ENCODE data around the gene CELSR1.
A peak's percentile ranks its signal among the peaks of the same experiment; 100 is the strongest.

DNA sequence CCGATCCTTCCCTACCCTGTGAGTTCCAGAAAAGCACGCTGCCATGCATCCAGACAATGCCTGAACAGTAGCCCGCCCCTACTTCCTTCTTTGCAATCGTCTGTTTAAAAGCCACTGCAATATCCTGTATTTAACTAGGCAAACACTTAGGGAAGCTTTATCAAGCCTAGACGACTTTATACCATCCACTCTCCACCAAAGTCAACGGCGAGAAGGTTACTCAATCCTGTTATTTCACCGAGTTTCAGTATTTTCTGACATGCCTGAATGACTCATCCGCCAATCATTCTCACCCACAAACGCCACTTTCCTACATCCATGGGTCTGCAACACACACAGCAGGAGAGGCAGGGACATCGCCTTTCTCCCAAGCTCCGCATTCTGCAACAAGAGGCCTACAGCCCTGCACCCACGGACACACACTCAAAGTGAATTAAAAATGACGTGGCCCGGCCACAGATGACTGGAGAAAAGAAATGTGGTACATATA, 9.3 kb downstream of the CELSR1 start:
- TF ChIP-seq DPF2 (CRISPR knock-in tag; IDR thresholded peaks at IDR 0.05; ENCODE audit: borderline replicate concordance, low read depth) (peak; percentile 57; the same call in 1 of the 2 replicates), MZF1 (CRISPR knock-in tag; IDR thresholded peaks at IDR 0.05; ENCODE audit: borderline replicate concordance) (no peak), SP1 (IDR thresholded peaks at IDR 0.05) (no peak), SP1 (CRISPR knock-in tag; IDR thresholded peaks at IDR 0.05) (no peak), EP300 (IDR thresholded peaks at IDR 0.05; ENCODE audit: low read depth in 2 of 2, low read length in 2 of 2) (peak in 1 of 2 experiments; percentile 70; a peak in 2 of 4 replicates), EP300 (CRISPR knock-in tag; IDR thresholded peaks at IDR 0.05; ENCODE audit: borderline replicate concordance) (peak; percentile 67; the same call in 1 of the 2 replicates), ZKSCAN1 (IDR thresholded peaks at IDR 0.05; ENCODE audit: low read length) (no peak)
- TF ChIP-seq, protein P1, sequence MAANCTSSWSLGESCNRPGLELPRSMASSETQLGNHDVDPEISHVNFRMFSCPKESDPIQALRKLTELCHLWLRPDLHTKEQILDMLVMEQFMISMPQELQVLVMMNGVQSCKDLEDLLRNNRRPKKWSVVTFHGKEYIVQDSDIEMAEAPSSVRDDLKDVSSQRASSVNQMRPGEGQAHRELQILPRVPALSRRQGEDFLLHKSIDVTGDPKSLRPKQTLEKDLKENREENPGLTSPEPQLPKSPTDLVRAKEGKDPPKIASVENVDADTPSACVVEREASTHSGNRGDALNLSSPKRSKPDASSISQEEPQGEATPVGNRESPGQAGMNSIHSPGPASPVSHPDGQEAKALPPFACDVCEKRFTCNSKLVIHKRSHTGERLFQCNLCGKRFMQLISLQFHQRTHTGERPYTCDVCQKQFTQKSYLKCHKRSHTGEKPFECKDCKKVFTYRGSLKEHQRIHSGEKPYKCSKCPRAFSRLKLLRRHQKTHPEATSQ (CRISPR knock-in tag; IDR thresholded peaks at IDR 0.05; ENCODE audit: borderline replicate concordance), result no peak
